Measurements from ENCODE around the gene BRINP1. TPM values are rescaled to one million over a fixed set of nuclear protein-coding genes. Genes with fewer than 3 reads are reported as not detected.

Gene BRINP1
- total RNA-seq, 1 experiment from 2014 or later = not detected

DNA sequence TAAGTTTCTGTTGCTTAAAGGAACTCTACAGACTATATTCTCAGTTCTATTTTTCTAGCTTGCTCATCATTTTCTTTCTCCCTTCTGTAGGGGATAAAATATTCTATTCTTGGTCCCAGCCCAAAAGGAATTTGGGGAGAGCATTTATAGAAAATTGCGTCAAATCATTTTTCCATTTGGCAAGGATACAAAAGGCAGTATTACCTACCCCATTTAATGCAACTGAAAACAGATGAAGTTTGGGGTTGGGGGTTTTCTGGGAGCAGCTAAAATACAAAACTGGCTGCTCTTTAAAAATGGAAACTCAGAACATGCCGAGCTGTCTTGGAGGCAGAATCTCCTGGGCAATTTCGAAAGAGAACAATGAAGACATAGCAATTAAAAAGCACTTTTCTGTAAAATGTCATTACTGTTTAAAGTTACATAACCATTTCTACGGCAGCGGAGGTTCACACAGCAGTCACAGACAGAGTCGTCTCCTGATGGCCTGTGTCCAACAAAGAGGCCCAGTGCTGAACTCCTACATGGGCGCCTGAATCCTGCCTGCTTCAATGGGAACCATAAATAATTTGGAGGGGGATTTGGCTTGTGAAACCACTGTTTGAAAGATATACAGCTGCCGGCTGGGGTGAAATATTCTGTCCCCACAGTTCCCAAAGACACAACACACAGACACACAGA, 152.4 kb downstream of the BRINP1 start:
- Histone ChIP-seq H3K27me3 (ENCODE audit: insufficient read depth, low read depth) (no peaks in the 10 kb centered on the region), H3K9me2 (ENCODE audit: insufficient read depth) (no peaks in the 10 kb centered on the region), H3K27ac (no peak overlapping the region), H2AFZ (no peak overlapping the region), H4K20me1 (ENCODE audit: insufficient read depth) (no peaks in the 10 kb centered on the region), H3K4me3 (no peak overlapping the region), H3K9me3 (ENCODE audit: insufficient read depth, low read depth) (no peaks in the 10 kb centered on the region), H3K4me1 (replicated peaks; ENCODE audit: insufficient read depth) (no peaks in the 10 kb centered on the region), H3K36me3 (ENCODE audit: low read depth) (no peaks in the 10 kb centered on the region), H3K4me2 (no peak overlapping the region), H3K79me2 (ENCODE audit: low read depth) (no peaks in the 10 kb centered on the region), H3F3A (ENCODE audit: insufficient read depth, low read depth) (no peaks in the 10 kb centered on the region)
- ChIA-PET POLR2A (ENCODE audit: unreplicated experiment) (interaction anchor here (1.1 kb wide), 1 partner anchor 670 kb away, joined by 6 read pairs; no protein-coding TSS in a partner anchor), CTCF (no interaction called here)
- intact Hi-C loops (cut with micrococcal nuclease; ENCODE audit: unreplicated experiment) = loop anchor here (5.0 kb wide), 1 partner anchor 294 kb away; no protein-coding TSS in a partner anchor
- BruUV-seq (replicated peaks) = no TSS peak
- TF ChIP-seq EZH2 (IDR thresholded peaks at IDR 0.05; ENCODE audit: low read depth) = no peak
- TF ChIP-seq, protein P1, sequence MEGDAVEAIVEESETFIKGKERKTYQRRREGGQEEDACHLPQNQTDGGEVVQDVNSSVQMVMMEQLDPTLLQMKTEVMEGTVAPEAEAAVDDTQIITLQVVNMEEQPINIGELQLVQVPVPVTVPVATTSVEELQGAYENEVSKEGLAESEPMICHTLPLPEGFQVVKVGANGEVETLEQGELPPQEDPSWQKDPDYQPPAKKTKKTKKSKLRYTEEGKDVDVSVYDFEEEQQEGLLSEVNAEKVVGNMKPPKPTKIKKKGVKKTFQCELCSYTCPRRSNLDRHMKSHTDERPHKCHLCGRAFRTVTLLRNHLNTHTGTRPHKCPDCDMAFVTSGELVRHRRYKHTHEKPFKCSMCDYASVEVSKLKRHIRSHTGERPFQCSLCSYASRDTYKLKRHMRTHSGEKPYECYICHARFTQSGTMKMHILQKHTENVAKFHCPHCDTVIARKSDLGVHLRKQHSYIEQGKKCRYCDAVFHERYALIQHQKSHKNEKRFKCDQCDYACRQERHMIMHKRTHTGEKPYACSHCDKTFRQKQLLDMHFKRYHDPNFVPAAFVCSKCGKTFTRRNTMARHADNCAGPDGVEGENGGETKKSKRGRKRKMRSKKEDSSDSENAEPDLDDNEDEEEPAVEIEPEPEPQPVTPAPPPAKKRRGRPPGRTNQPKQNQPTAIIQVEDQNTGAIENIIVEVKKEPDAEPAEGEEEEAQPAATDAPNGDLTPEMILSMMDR (conservative IDR thresholded peaks at IDR 0.05) = no peak
- DNase-seq = no peak

DNA sequence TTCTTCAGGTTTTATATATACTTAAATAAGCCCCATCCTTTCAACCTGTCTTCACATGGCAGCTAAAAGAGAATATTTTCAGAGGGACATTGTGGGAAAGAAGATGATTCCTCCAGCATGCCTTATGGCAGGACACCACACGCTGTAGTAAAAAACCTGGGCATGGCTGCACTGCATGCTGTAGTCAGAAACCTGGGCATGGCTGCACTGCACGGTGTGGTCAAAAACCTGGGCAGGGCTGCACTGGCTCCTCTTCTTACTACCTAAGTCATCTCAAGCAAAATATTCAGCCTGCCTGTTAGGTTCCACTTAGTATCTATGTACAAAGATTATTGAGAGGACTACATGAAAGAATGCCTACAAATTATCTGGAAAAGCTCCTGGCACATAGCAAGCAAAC, 153.6 kb downstream of the BRINP1 start:
- ChIA-PET POLR2A (ENCODE audit: unreplicated experiment) (interaction anchor here (1.1 kb wide), 1 partner anchor 669 kb away, joined by 6 read pairs; no protein-coding TSS in a partner anchor), CTCF (no interaction called here)
- BruUV-seq (replicated peaks) = no TSS peak

DNA sequence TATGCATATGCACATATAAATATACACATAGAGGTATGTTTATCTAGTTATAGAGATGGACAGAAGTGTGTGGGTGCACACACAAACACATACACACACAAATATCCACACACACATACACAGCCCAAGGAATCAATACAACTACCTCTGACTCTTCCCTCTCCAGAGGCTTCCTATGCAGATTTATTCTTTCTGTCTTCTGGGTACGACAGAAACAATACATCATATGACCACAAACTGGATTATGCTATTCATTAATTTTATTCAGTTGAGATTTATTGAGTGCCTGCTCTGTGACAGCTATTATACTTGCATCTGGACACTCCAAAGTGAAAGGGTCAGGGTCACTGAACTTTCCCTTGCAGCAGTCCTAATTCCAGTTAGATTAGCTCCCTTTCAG, 155.8 kb downstream of the BRINP1 start:
- intact Hi-C loops (cut with micrococcal nuclease; ENCODE audit: unreplicated experiment) = no loop called here
- no peaks in the 10 kb centered on the region for H4K20me1 ChIP-seq (ENCODE audit: insufficient read depth)
- H3K4me3 ChIP-seq = no peak overlapping the region
- H3K9me2 ChIP-seq (ENCODE audit: insufficient read depth) = no peaks in the 10 kb centered on the region
- no peak overlapping the region for H3K4me2 ChIP-seq
- H3F3A ChIP-seq (ENCODE audit: insufficient read depth, low read depth) = no peaks in the 10 kb centered on the region
- peaks cover 7% of the 10 kb centered on the region; the same call in 1 of the 2 replicates for H3K27me3 ChIP-seq (ENCODE audit: insufficient read depth, low read depth)
- no peak overlapping the region for H2AFZ ChIP-seq
- no TSS peak for BruUV-seq (replicated peaks)
- H3K9me3 ChIP-seq (ENCODE audit: insufficient read depth, low read depth) = no peaks in the 10 kb centered on the region
- TF ChIP-seq EZH2 (IDR thresholded peaks at IDR 0.05; ENCODE audit: low read depth) = no peak
- TF ChIP-seq, protein P1 (conservative IDR thresholded peaks at IDR 0.05) = no peak
- ChIA-PET CTCF (no interaction called here), POLR2A (ENCODE audit: unreplicated experiment) (no interaction called here)
- no peaks in the 10 kb centered on the region for H3K36me3 ChIP-seq (ENCODE audit: low read depth)
- no peaks in the 10 kb centered on the region for H3K4me1 ChIP-seq (replicated peaks; ENCODE audit: insufficient read depth)
- no peak for DNase-seq
- no peak overlapping the region for H3K27ac ChIP-seq
- no peaks in the 10 kb centered on the region for H3K79me2 ChIP-seq (ENCODE audit: low read depth)

More for the DNA sequence above, 153.6 kb downstream of the BRINP1 start:
- TF ChIP-seq, protein P1 (conservative IDR thresholded peaks at IDR 0.05) = no peak
- no peak for TF ChIP-seq EZH2 (IDR thresholded peaks at IDR 0.05; ENCODE audit: low read depth)
- Histone ChIP-seq H3K9me2 (ENCODE audit: insufficient read depth) (no peaks in the 10 kb centered on the region), H3K36me3 (ENCODE audit: low read depth) (no peaks in the 10 kb centered on the region), H3K27ac (no peak overlapping the region), H4K20me1 (ENCODE audit: insufficient read depth) (no peaks in the 10 kb centered on the region), H3K79me2 (ENCODE audit: low read depth) (no peaks in the 10 kb centered on the region), H3F3A (ENCODE audit: insufficient read depth, low read depth) (no peaks in the 10 kb centered on the region), H3K4me1 (replicated peaks; ENCODE audit: insufficient read depth) (no peaks in the 10 kb centered on the region), H3K9me3 (ENCODE audit: insufficient read depth, low read depth) (no peaks in the 10 kb centered on the region), H3K4me2 (no peak overlapping the region), H3K27me3 (ENCODE audit: insufficient read depth, low read depth) (no peaks in the 10 kb centered on the region), H2AFZ (no peak overlapping the region), H3K4me3 (no peak overlapping the region)
- DNase-seq = no peak
- intact Hi-C loops (cut with micrococcal nuclease; ENCODE audit: unreplicated experiment) = loop anchor here (5.0 kb wide), 1 partner anchor 293 kb away; no protein-coding TSS in a partner anchor
